A549 (cell line): ENCODE measurements around the gene PCED1A. TPM values are rescaled to one million over a fixed set of nuclear protein-coding genes. Genes with fewer than 3 reads are reported as not detected.

ENCODE experiments used
- ATAC-seq, 2 experiments: fragments of 200-7000 bp in 1 of 2; fragments of >200 bp in 1 of 2; cut with Nextera tagmentation in 1 of 2; cut with Tn5 transposase in 1 of 2; 3 replicates each; pipeline versions ENCODE4 v1.8.0 to v1.9.1; 2018 to 2020; ENCODE audit warnings: mild to moderate bottlenecking in 1 of 2, moderate library complexity in 1 of 2
- CTCF ChIA-PET: fragments of 300-600 bp; sonication (Branson Sonifier 250); formaldehyde crosslinking; extraction: SDS; loops from one replicate; lab custom pipeline; 2021; ENCODE audit warnings: antibody characterized with exemption, inconsistent platforms; lab: Yijun Ruan, JAX
- POLR2A ChIA-PET: fragments of 350-600 bp; formaldehyde crosslinking; extraction: SDS; loops from one replicate; lab custom pipeline; 2021; ENCODE audit warnings: antibody characterized with exemption, inconsistent platforms; lab: Yijun Ruan, JAX
- DNase-seq, 2 experiments: peaks; one replicate each; pipeline versions ENCODE4 v3.0.0 to v3.0.0-alpha.2; 2011 to 2016; ENCODE audit warnings: low read depth in 1 of 2, low spot score in 1 of 2
- FAIRE-seq: peaks from 2 replicates; lab custom pipeline; 2011; peaks lifted over from hg19 to GRCh38; lab: Jason Lieb, UNC
- H3K27ac ChIP-seq, 2 experiments: fragments of >200 bp; sonication (Bioruptor Twin); formaldehyde crosslinking; 3 replicates each; pipeline ENCODE4 v1.5.1; 2016 to 2017
- H3K4me1 ChIP-seq: fragments of >200 bp; sonication (Bioruptor Twin); formaldehyde crosslinking; 3 replicates; pipeline ENCODE4 v1.6.1; 2016
- H3K4me2 ChIP-seq: fragments of >200 bp; sonication (Bioruptor Twin); formaldehyde crosslinking; 3 replicates; pipeline ENCODE4 v1.6.1; 2016
- H3K4me3 ChIP-seq: fragments of >200 bp; sonication (Bioruptor Twin); formaldehyde crosslinking; 3 replicates; pipeline ENCODE4 v1.5.1; 2016
- H3K9me3 ChIP-seq: fragments of >200 bp; sonication (Bioruptor Twin); formaldehyde crosslinking; 3 replicates; pipeline ENCODE4 v1.6.1; 2016
- BHLHE40 ChIP-seq: IDR thresholded peaks from 2 replicates; pipeline ENCODE4 v1.6.1; 2012; ENCODE audit warnings: low read depth, low read length, inconsistent platforms
- CBX2 ChIP-seq: fragments of 200-600 bp; sonication (generic); IDR thresholded peaks from 2 replicates; pipeline ENCODE4 v1.6.1; 2016; ENCODE audit warnings: low read depth, mild to moderate bottlenecking, borderline replicate concordance
- CBX8 ChIP-seq: fragments of 200-600 bp; sonication (generic); IDR thresholded peaks from 2 replicates; pipeline ENCODE4 v1.6.1; 2016
- CHD4 ChIP-seq: fragments of 200-600 bp; sonication (generic); IDR thresholded peaks from 2 replicates; pipeline ENCODE4 v1.6.1; 2016; ENCODE audit warnings: antibody characterized with exemption, mild to moderate bottlenecking, borderline replicate concordance
- HDAC2 ChIP-seq: fragments of 200-600 bp; sonication (generic); IDR thresholded peaks from 2 replicates; pipeline ENCODE4 v1.6.1; 2016
- JUN ChIP-seq, 2 experiments: fragments of >200 bp; sonication (Bioruptor Twin); formaldehyde crosslinking; IDR thresholded peaks; 2 replicates in 1 of 2; 3 replicates in 1 of 2; pipeline ENCODE4 v1.6.1; 2016 to 2017
- KDM5A ChIP-seq: fragments of 200-600 bp; sonication (generic); IDR thresholded peaks from 2 replicates; pipeline ENCODE4 v1.6.1; 2016; ENCODE audit warnings: antibody characterized with exemption, mild to moderate bottlenecking
- RAD21 ChIP-seq, 2 experiments: fragments of >200 bp in 1 of 2; sonication (Bioruptor Twin) in 1 of 2; formaldehyde crosslinking in 1 of 2; IDR thresholded peaks in 1 of 2; conservative IDR thresholded peaks in 1 of 2; 2 replicates in 1 of 2; 3 replicates in 1 of 2; pipeline ENCODE4 v1.6.1; 2012 to 2018; ENCODE audit warnings: inconsistent platforms in 1 of 2
- RCOR1 ChIP-seq: fragments of 150-350 bp; IDR thresholded peaks from 2 replicates; pipeline ENCODE4 v1.6.1; 2014; ENCODE audit warnings: antibody characterized with exemption, low read length, low read depth
- SMC3 ChIP-seq: fragments of >200 bp; sonication (Bioruptor Twin); formaldehyde crosslinking; IDR thresholded peaks from 3 replicates; pipeline ENCODE4 v1.6.1; 2018; ENCODE audit warnings: inconsistent platforms
- SREBF2 ChIP-seq: fragments of 450-650 bp; IDR thresholded peaks from 2 replicates; pipeline ENCODE4 v1.6.1; 2014; ENCODE audit warnings: mild to moderate bottlenecking, moderate library complexity
- TFCP2L1 ChIP-seq: fragments of 250-450 bp; sonication (Bioruptor Pico); IDR thresholded peaks from 2 replicates; pipeline ENCODE4 v1.5.0; 2021; ENCODE audit warnings: mild to moderate bottlenecking
- ZC3H11A ChIP-seq: fragments of 450-650 bp; IDR thresholded peaks from 2 replicates; pipeline ENCODE4 v1.6.1; 2014; ENCODE audit warnings: antibody characterized with exemption, mild to moderate bottlenecking
- ZSCAN20 ChIP-seq: fragments of 250-450 bp; sonication (Bioruptor Pico); IDR thresholded peaks from 2 replicates; pipeline ENCODE4 v1.8.0; 2022; ENCODE audit warnings: mild to moderate bottlenecking, moderate library complexity
- WGBS: methylation state at CpG from one replicate; pipeline ENCODE4 v1.1.6; 2017; ENCODE audit errors: missing lambda C conversion rate; 5-methylcytosine and 5-hydroxymethylcytosine counted together
- polyA plus RNA-seq, 4 experiments: library from polyadenylated mRNA; depleted of rRNA in 3 of 4; stranded (reverse); fragments of >200 nt; fragmentation: RNase III in 1 of 4; extraction: RNeasy Plus Mini Kit Qiagen cat#74134 plus additional on column Dnase treatment in 1 of 4; gene quantifications; 2 replicates in 3 of 4; 3 replicates in 1 of 4; pipeline ENCODE4 v1.2.3, GENCODE V29; 2011 to 2017
- TF ChIP-seq, protein P1 (sequence below): IDR thresholded peaks from 2 replicates; pipeline ENCODE4 v1.6.1; 2012
- TF ChIP-seq, protein P2 (sequence below): fragments of >200 bp; sonication (Bioruptor Twin); formaldehyde crosslinking; IDR thresholded peaks from 2 replicates; pipeline ENCODE4 v1.6.1; 2016
- TF ChIP-seq, protein P3 (sequence below): fragments of 200-600 bp; sonication (generic); IDR thresholded peaks from 2 replicates; pipeline ENCODE4 v1.6.1; 2016; ENCODE audit warnings: antibody characterized with exemption, mild to moderate bottlenecking, moderate library complexity

The PCED1A gene
- polyA plus RNA-seq, 2 of the 4 experiments (the other 2 are of a cell fraction), result 25.7 to 43.8 TPM

DNA sequence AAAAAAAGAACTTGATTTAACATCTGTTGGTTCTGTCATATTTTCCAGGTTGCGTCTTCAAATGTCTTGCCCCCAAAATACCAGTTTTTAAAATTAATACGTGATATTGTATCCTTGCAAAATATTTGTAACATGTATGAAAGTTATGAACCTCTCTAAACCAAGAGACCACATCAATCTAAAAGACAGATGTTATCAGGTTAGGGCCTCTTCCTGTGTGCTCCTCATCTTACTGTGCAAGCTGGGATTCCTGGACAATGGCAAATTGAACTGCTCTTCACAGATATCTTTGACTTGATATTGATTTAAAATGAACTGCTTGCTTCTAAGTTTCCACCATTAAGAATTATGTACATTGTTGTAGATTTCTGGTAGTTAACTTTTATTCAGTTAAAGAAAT lies 14.7 kb downstream of the PCED1A start:
- no peak overlapping the region for H3K4me3 ChIP-seq
- ChIA-PET POLR2A (no interaction called here), CTCF (no interaction called here)
- DNase-seq (no peak), FAIRE-seq (peak; percentile 36), ATAC-seq (no peak)
- no peaks in the 10 kb centered on the region for H3K9me3 ChIP-seq
- peaks cover 6% of the 10 kb centered on the region for H3K4me1 ChIP-seq
- 89% methylated on average over 2 of the region's 2 CpGs for WGBS
- no peak overlapping the region for H3K27ac ChIP-seq
- no peak for TF ChIP-seq TFCP2L1
- TF ChIP-seq, protein P1, sequence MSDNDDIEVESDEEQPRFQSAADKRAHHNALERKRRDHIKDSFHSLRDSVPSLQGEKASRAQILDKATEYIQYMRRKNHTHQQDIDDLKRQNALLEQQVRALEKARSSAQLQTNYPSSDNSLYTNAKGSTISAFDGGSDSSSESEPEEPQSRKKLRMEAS, result no peak
- TF ChIP-seq JUN (IDR thresholded peaks at IDR 0.05), result no peak
- TF ChIP-seq RAD21 (conservative IDR thresholded peaks at IDR 0.05 in 1 of 2, IDR thresholded peaks at IDR 0.05 in 1 of 2), result no peak
- TF ChIP-seq, protein P2, sequence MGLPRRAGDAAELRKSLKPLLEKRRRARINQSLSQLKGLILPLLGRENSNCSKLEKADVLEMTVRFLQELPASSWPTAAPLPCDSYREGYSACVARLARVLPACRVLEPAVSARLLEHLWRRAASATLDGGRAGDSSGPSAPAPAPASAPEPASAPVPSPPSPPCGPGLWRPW, result no peak
- TF ChIP-seq, protein P3, sequence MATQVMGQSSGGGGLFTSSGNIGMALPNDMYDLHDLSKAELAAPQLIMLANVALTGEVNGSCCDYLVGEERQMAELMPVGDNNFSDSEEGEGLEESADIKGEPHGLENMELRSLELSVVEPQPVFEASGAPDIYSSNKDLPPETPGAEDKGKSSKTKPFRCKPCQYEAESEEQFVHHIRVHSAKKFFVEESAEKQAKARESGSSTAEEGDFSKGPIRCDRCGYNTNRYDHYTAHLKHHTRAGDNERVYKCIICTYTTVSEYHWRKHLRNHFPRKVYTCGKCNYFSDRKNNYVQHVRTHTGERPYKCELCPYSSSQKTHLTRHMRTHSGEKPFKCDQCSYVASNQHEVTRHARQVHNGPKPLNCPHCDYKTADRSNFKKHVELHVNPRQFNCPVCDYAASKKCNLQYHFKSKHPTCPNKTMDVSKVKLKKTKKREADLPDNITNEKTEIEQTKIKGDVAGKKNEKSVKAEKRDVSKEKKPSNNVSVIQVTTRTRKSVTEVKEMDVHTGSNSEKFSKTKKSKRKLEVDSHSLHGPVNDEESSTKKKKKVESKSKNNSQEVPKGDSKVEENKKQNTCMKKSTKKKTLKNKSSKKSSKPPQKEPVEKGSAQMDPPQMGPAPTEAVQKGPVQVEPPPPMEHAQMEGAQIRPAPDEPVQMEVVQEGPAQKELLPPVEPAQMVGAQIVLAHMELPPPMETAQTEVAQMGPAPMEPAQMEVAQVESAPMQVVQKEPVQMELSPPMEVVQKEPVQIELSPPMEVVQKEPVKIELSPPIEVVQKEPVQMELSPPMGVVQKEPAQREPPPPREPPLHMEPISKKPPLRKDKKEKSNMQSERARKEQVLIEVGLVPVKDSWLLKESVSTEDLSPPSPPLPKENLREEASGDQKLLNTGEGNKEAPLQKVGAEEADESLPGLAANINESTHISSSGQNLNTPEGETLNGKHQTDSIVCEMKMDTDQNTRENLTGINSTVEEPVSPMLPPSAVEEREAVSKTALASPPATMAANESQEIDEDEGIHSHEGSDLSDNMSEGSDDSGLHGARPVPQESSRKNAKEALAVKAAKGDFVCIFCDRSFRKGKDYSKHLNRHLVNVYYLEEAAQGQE, result no peak
- TF ChIP-seq CBX2, result no peak
- TF ChIP-seq ZSCAN20 (CRISPR knock-in tag), result no peak
- TF ChIP-seq ZC3H11A, result no peak
- no peak for TF ChIP-seq KDM5A
- H3K4me2 ChIP-seq, result no peak overlapping the region

DNA sequence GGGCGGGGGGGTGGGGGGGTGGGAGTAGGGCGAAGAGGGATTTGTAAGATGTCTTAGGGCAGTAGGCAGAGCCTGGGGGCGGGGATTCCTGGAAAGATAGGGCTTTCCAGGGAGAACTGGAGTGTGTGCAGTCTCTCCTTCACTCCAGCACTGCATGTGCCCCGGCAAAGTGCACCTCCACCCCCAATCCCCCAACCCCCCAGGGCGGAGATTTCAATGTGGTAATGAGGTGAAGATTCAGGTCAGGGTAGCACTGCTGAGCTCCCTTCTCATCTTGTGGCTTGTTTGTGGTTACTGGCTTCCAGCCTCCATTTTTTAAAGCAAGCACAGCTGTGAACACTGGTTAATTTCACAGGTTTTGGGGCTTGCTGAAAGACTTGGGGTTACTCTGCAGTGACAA lies 18.4 kb downstream of the PCED1A start:
- no peak for FAIRE-seq
- TF ChIP-seq SREBF2 (no peak), CBX8 (no peak), JUN (IDR thresholded peaks at IDR 0.05) (0 out of 5 replicates have a peak, but pooled peaks of 1 of the 2 experiments have one; percentile 17)
- peaks cover 6% of the 10 kb centered on the region for H3K4me1 ChIP-seq
- 18% methylated on average over 4 of the region's 5 CpGs for WGBS
- peak overlapping the region; percentile 35 for H3K4me3 ChIP-seq
- no peak for DNase-seq
- peak overlapping the region; percentile 19 to 66; a peak in 4 of 6 replicates for H3K27ac ChIP-seq
- POLR2A ChIA-PET, result interaction anchor here (1.5 kb wide), 1 partner anchor 12 kb away, joined by 7 read pairs; no protein-coding TSS in a partner anchor
- ATAC-seq, result peak; percentile 68 to 75
- H3K9me3 ChIP-seq, result no peaks in the 10 kb centered on the region
- CTCF ChIA-PET, result interaction anchor here (1.8 kb wide), 1 partner anchor 69 kb away, joined by 5 read pairs; no protein-coding TSS in a partner anchor
- H3K4me2 ChIP-seq, result peak overlapping the region; percentile 78

DNA sequence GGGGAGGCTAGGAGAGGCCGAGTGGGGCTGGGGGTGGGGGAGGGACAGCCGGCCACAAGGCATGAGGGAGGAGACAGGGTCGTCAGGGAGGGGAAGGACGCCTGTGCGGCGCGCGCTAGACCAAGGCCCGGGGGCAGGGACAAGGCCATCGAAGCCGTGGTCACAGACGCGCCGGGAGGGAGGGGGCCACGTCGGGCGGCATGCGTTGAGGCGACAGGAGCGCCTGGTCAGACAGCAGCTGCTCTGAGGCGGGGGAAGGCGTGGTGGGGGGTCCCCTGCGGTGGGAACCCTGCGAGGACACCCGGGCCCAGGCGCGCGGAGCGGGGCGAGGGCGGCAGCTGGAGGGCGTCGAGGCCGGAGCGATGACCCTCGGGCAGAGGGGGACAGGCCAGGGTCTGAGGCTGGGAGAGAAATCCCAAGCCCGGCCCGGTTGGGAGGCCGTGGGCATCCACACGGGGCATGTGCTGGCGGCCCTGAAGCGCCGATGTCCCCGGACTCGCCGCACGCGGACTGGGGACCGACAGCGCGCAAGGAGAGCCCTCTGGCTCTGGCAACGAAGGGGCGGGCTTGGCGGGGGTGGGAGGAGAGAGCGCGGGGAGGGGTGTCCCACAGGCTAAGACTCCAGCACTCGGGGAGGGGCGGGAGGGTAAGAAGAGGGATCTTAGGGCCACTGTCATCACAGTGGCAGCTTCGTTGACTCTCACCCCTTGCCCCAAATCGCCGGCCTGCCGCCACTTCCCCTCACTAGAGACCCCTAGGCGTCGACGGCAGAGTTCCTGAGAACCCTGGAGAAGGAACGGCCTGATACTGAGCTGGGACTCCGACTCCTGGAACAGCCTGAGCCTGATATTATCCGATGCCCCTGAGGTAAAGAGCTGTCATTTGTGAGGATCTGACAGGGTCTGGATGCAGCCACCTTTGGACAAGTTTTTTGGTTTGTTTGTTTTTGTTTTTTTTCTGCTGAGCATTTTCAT lies 19.3 kb downstream of the PCED1A start:
- ChIA-PET CTCF (interaction anchor here (1.3 to 1.8 kb wide), 2 partner anchors 26 to 68 kb away, joined by 3 to 5 read pairs; no protein-coding TSS in a partner anchor), POLR2A (interaction anchor here (1.5 kb wide), 1 partner anchor 13 kb away, joined by 7 read pairs; no protein-coding TSS in a partner anchor)
- FAIRE-seq (no peak), ATAC-seq (peak; percentile 53 to 63; a peak in 4 of 6 replicates), DNase-seq (no peak)
- H3K4me3 ChIP-seq, result no peak overlapping the region
- WGBS, result 81% methylated on average over 46 of the region's 68 CpGs
- peaks cover 6% of the 10 kb centered on the region for H3K4me1 ChIP-seq
- TF ChIP-seq SREBF2 (no peak), BHLHE40 (no peak), SMC3 (no peak), CHD4 (no peak), RCOR1 (no peak), CBX2 (no peak), HDAC2 (no peak), JUN (IDR thresholded peaks at IDR 0.05) (no peak)
- H3K4me2 ChIP-seq, result no peak overlapping the region
- no peaks in the 10 kb centered on the region for H3K9me3 ChIP-seq
- no peak overlapping the region for H3K27ac ChIP-seq
